ENCODE measurements around the gene SMIM3.
"Not testable (repeated sequence)": the region's sequence is repeated elsewhere in the genome, so short reads cannot be mapped to it uniquely, and the experiment has no call there.

The SMIM3 gene

DNA sequence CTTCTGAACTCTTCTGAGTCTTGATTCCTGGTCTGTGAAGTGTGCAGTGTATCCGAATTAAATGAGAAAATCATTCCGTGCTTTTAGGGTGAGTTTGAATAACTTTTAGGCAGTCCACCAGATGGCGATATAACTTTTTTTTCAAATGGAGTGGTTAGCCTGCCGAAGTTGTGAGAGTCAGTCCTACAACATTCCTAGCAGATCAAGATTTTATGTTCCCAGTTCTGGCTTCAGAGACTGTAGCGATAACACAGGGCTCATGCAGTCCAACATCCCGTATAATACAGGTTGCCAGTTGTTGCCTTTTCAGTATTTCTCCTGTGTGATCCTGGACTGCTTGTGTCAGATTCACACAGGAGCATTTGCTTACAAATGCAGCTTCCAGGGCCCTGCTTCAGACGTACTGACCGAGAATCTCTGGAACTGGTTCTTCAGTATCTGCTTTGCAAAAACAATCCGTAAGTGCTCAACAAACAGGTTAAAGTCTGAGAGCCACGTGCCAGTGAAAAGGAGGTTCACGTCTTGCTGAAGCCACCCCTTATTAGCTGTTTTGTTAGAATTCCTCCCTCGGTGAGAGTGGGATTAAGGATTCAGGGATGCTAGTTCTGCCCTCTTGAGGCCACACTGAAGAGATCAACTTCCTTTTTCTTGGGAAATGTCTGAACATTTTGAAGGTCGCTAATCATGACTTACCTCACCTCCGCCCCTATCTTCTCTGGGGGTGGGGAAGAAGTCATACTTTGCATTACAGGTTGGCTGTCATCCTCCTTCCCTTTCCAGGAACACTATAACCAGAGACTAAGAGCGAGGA, 22.8 kb downstream of the SMIM3 start:
- peak; percentile 66 for DNase-seq

DNA sequence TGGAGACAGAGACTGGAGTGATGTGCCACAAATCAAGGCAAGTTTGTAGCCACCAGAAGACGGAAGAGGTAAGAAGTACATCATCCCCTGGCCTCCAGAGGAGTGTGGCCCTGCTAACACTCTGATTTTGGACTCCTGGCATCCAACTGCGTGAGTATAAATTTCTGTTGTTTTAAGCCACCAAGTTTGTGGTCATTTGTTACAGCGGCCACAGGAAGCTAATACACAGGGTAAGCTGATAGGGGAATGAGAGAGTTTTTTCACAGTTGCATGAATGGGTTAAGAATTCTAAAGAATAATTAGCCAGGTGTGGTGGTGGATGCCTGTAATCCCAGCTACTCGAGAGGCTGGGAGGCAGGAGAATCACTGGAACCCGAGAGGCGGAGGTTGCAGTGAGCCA, 25.8 kb downstream of the SMIM3 start:
- DNase-seq = no peak

DNA sequence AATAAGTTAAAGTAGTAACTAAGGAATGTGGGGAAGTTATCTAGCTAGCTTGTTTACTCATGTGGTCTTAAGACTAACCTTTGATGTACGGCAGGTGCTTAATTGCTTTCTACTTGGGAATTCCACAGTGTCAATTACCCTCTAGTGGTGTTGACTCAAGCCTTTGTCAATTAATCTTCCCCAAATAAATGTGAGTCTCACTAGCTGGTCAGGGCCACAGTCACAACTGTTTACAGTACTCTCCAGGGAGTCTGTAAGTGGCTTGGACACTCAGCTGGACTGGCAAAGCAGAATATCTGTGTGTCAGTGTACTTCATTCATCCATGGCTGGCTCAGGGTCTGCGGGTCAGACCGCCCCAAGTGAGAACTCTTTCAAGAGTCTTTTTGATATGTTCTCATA, 30.8 kb downstream of the SMIM3 start:
- DNase-seq = no peak

- DNase-seq = no peak
Measured at GRCh38 chr5:150815010-150815409, 36.5 kb downstream of the SMIM3 start.

GRCh38 chr5:150816946-150817345, 38.4 kb downstream of the SMIM3 start:
- DNase-seq = no peak

- no peak for DNase-seq
Measured at GRCh38 chr5:150829744-150830143, 51.2 kb downstream of the SMIM3 start.

- DNase-seq = not testable (repeated sequence)
Measured at GRCh38 chr5:150831821-150832220, 53.3 kb downstream of the SMIM3 start.

- no peak for DNase-seq
Measured at GRCh38 chr5:150836064-150836463, 57.5 kb downstream of the SMIM3 start.

- DNase-seq = no peak
Measured at GRCh38 chr5:150836703-150837102, 58.1 kb downstream of the SMIM3 start.

DNA sequence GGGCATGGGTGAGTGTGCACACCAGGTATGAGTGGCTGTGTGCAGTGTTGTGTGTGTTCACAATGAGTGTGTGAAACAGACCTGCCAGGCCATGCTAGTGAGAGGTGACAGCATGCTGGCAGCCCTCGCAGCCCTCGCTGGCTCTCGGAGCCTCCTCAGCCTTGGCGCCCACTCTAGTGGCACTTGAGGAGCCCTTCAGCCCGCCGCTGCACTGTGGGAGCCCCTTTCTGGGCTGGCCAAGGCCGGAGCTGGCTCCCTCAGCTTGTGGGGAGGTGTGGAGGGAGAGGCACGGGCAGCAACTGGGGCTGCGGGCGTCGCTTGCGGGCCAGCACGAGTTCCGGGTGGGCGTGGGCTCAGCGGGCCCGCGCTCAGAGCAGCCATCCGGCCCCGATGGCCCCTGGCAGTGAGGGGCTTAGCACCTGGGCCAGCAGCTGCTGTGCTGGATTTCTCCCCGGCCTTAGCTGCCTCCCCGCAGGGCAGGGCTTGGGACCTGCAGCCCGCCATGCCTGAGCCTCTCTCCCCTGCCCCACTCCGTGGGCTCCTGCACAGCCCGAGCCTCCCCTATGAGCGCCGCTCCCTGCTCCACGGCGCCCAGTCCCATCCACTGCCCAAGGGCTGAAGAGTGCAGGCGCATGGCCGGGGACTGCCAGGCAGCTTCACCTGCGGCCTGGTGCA, 66.8 kb downstream of the SMIM3 start:
- DNase-seq = not testable (repeated sequence)

DNA sequence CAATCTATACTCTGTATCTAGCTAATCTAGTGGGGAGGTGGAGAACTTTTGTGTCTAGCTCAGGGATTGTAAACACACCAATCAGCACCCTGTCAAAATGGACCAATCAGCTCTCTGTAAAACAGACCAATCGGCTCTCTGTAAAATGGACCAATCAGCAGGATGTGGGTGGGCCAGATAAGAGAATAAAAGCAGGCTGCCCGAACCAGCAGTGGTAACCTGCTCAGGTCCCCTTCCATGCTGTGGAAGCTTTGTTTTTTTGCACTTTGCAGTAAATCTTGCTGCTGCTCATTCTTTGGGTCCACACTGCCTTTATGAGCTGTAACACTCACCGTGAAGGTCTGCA, 67.7 kb downstream of the SMIM3 start, which contains the start of gene IRGM:
Gene IRGM (plus strand): TSS at position 214 of the 346 bp plus-strand sequence. CDS start 1,603 bp downstream, outside the sequence.
- DNase-seq = not testable (repeated sequence)

All from hematopoietic multipotent progenitor cell treated with erythropoietin and hydrocortisone succinate and interleukin-3 and kit ligand, for 8 days (in vitro differentiated cells).